GM10266 (cell line): ENCODE data around the gene OPTC.

Experiments used
- DNase-seq: peaks from one replicate; pipeline ENCODE4 v3.0.0; 2012; ENCODE audit errors: extremely low spot score
- TF ChIP-seq, protein P1 (sequence below): IDR thresholded peaks from 2 replicates; pipeline ENCODE4 v1.5.1; 2012; ENCODE audit warnings: mild to moderate bottlenecking, low read depth; ENCODE audit not compliant: control insufficient read depth, insufficient read depth; ENCODE audit errors: missing control alignments

OPTC gene

DNA sequence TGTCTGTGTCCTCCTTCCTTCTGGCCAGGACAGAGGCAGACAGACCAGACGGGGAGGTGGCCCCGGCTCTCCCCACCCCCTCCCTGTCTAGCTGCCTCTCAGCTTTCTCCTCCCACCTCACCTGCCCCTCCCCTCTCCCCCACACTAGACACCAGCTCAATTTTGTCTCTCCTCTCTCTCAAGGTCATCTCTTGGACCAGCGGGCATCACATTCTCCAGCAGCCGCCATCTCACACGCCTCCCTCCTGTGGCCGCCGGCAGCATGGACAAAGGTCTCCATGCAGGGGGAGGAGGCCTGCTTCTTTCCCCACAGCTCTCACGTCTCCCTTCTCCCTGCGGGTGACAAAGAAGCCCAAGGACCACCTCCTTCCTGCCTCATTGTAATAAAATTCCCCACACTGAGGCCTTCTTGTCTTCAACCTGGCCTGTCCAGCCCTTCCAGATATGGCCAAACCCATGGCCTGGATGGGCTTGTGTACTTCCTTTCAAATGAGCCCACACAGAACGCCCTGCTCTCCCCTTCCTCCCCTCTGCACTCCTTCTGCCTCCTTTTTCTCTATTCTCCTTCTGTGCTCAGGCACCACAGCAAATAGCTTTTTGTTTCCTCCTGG, 14.6 kb downstream of the OPTC start:
- no peak for DNase-seq

DNA sequence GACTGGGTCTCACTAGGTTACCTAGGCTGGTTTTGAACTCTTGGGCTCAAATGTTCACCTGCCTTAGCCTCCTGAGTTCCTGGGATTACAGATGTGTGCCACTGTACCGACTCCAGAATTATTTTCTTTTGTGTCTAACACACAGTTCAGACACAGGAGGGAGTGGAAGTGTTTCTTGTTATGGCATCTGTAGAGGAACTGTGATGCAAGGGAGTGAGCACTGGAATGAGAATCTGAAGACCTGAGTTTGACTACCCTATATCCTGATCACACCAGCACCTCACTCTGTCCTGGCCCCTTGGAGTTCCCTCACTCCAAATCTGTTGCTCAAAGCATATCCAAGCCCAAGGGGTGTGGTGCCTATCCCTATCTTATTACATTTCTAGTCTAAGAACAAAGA, 15.2 kb downstream of the OPTC start:
- TF ChIP-seq, protein P1, sequence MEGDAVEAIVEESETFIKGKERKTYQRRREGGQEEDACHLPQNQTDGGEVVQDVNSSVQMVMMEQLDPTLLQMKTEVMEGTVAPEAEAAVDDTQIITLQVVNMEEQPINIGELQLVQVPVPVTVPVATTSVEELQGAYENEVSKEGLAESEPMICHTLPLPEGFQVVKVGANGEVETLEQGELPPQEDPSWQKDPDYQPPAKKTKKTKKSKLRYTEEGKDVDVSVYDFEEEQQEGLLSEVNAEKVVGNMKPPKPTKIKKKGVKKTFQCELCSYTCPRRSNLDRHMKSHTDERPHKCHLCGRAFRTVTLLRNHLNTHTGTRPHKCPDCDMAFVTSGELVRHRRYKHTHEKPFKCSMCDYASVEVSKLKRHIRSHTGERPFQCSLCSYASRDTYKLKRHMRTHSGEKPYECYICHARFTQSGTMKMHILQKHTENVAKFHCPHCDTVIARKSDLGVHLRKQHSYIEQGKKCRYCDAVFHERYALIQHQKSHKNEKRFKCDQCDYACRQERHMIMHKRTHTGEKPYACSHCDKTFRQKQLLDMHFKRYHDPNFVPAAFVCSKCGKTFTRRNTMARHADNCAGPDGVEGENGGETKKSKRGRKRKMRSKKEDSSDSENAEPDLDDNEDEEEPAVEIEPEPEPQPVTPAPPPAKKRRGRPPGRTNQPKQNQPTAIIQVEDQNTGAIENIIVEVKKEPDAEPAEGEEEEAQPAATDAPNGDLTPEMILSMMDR = no peak
- DNase-seq = no peak

More for the DNA sequence above, 14.6 kb downstream of the OPTC start:
- TF ChIP-seq, protein P1 = no peak

DNA sequence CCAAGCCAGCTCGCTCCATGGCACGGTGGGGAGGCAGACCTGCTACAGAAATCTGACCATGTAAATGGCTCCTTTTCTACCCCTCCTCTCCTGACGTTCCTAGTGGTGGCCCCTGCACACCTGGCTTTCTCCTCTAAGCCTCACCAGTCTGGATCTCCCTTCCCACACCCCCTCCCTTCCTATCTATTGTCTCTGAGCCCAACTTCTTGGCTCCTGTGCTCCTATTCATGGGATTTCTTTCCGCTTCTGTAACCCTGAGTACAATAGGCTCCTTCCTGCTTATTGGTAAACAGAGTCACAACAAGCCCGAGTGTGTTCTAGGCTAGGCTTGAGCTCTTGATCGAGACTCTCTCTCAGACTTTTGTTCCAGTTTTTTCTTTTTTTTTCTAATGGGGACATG, 17.6 kb downstream of the OPTC start:
- TF ChIP-seq, protein P1 = no peak
- DNase-seq = no peak

DNA sequence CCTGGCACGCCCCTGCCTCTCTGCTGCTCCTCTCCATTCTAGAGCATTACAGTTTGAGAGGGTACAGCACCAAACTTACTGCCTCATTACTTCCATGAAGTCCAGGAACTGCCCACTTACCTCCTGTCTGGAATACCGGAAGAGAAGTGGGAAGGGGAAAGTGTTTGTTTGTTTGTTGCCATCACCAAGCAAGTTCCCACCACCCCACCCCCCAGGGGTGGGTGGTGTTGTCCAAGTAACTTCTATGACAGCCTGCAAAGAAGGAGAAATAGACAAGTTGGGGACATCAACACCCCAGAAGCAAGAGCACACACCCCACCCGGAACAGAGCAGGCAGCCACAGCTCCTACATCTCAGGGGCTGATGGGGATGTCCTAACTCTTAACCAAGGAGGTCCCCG, 18.0 kb downstream of the OPTC start:
- DNase-seq = no peak
- TF ChIP-seq, protein P1 = no peak

DNA sequence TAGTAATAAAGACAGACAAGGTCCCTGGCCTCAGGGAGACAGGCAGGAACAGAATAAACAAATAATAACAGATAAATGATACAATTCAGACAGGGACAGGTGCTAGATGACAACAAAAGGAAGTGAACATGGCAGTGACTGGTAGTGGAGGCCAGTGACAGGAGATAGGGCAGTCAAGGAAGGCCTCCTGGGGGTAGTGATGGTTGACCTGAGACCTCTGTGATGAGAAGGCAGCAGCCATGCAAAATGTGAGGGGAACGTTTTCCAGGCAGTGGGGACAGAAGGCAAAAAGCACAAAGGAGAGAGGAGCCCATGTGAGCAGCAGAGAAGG, 18.5 kb downstream of the OPTC start:
- DNase-seq = no peak
- TF ChIP-seq, protein P1 = no peak

DNA sequence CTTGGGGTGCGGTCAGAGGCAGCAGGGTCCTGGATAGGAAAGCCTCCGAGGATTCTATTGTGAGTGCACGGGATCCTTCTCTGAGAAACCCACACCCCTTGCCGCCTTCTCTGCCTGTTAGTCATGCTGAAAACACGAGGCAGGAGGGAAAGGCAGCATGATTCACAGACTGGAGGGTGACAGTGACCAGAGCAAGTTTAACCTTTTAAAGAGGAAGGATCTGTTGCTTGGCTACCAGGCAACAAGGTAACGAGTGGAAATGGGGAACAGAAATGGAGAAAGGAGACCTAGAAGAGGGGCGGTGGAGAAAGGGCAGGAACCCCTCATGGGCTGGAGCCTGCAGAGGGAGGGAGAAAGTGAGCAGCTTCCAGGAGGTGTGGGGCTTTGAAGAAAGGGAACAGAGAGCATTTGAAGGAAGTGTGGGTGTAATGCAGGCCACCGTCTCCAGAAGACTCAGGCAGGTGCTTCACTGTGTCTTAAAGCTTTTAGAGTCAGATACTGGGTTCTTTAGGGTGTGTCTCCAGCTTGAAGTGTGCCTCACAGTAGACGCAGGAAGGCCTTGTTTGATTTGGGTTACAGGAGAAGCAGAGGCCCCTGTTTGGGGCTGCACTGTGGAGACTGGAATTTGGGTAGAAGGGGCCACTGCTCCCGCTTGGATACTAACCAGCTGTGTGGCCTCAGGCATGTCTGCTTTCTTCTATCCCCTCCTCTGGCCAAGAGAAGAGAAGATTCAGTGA, 19.1 kb downstream of the OPTC start:
- DNase-seq = peak; percentile 51
- TF ChIP-seq, protein P1 = no peak

DNA sequence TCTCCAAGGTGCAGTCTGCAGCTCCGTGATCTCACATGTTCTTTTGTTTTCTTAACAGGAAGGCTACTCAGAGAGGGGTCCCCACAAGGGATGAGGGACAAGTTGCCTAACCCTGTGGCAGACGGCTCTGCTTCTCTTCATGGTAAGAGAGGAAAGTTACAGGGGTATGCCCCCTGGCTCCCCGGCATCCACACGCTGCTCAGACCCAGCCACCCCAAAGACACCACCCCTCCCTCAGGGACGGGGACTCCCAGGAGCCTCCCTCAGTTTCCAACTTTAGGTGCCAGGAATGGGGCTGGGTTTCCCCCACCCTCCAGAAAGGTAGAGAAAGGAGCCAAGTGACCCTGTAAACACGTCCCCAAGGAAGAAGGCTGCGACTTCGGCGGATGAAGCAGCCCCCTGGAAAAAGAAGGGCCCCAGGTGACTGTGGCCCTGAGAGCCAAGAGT, 19.7 kb downstream of the OPTC start:
- TF ChIP-seq, protein P1 = no peak
- DNase-seq = no peak
